ENCODE data around the gene TM9SF3.

GRCh38 chr10:96529634-96530279 lies 57.1 kb downstream of the TM9SF3 start:
- TF ChIP-seq POLR2AphosphoS5 (IDR thresholded peaks at IDR 0.05; ENCODE audit: borderline replicate concordance, low read depth, low read length) (no peak), EZH2 (IDR thresholded peaks at IDR 0.05) (no peak), FOXP2 (optimal IDR thresholded peaks at IDR 0.05; ENCODE audit: control extremely low read depth, extremely low read length, insufficient read depth) (no peak)

All from SK-N-MC (cell line).